NCI-H2196 treated with DMSO at 0.1 percent for 48 hours (cell line): ENCODE data around the gene ATP10A.

Experiments
- DNase-seq: peaks from one replicate; lab custom pipeline; 2025; ENCODE audit not compliant: unreplicated experiment; lab: John Stamatoyannopoulos, UW

ATP10A gene

GRCh38 chr15:25727116-25727515 lies 136.0 kb downstream of the ATP10A start:
- DNase-seq = no peak

GRCh38 chr15:25725758-25726157 lies 137.4 kb downstream of the ATP10A start:
- no peak for DNase-seq

GRCh38 chr15:25724899-25725298 lies 138.2 kb downstream of the ATP10A start:
- no peak for DNase-seq

DNA sequence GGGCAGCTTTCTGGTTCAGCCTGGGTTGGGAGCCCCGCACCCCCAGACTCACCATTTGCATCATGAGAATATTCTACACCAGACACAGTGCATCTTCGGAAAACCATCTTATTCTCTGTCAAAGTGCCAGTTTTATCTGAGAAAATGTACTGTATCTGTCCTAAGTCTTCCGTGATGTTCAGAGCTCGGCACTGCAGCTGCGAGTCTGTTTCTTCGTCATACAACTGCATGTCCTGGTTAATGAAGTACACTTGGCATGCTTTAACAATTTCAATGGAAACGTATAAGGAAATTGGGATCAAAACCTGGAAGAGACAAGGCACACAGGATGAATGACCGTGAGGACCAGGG lies 141.5 kb downstream of the ATP10A start:
- no peak for DNase-seq

DNA sequence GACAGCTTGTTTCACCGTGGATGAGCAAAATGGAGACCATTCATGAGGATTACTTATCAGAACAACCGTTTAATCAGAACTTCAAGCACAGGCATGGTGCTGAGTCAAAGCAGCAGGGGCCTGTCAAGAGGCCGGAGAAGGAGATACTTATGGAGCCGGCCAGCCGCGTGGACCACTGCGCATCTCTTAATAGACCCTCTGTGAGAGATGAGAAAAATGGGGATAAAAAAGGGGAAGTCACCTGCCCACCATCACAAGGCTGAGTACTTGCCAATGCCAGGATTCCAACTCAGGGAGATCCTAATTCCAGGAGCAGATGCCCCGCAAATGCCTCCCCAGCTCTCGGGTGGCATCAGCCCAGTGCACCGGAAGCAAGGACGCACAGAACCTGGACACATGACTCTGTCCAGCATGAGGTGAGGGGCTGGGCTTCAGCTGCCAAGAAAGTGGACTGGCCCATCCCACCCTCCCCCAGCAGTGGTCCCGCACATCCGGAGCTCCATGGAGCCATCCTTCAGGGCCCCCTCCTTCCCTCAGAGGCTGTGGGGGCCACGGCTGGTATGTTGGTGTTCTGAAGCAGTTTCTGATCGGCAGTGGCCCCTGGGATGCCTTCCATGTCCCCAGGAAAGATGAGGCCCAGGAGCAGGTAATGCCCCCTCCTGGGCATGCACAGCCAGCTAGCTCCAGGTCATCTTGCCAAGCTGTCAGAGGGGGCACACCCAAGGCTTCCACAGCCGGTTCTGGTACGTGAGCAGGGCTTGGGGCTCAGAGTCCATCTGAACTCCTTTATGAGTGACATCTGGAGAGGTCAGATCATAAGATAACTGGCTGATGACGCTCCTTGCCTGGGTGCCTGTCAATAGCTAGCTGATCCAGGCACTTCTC lies 143.8 kb downstream of the ATP10A start:
- DNase-seq = no peak

- DNase-seq = no peak
Measured at GRCh38 chr15:25718597-25718996, 144.5 kb downstream of the ATP10A start.

- DNase-seq = no peak
Measured at GRCh38 chr15:25718169-25718536, 145.0 kb downstream of the ATP10A start.

GRCh38 chr15:25717457-25718168 lies 145.5 kb downstream of the ATP10A start:
- DNase-seq = no peak

DNA sequence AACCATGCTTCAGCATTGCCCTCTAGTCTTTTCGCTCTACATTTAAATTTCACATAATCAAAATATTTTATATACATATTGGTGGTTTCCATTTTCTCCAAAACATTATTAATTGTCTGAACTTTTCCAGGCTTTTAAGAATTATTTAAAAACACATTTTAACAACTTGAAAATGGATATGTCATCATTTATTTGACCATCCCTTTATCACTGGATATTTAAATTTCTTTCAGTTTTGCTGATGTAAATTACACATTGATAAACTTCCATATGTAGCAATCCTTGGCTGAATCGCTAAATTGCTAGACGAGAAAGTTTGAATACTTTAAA lies 146.0 kb downstream of the ATP10A start:
- no peak for DNase-seq

DNA sequence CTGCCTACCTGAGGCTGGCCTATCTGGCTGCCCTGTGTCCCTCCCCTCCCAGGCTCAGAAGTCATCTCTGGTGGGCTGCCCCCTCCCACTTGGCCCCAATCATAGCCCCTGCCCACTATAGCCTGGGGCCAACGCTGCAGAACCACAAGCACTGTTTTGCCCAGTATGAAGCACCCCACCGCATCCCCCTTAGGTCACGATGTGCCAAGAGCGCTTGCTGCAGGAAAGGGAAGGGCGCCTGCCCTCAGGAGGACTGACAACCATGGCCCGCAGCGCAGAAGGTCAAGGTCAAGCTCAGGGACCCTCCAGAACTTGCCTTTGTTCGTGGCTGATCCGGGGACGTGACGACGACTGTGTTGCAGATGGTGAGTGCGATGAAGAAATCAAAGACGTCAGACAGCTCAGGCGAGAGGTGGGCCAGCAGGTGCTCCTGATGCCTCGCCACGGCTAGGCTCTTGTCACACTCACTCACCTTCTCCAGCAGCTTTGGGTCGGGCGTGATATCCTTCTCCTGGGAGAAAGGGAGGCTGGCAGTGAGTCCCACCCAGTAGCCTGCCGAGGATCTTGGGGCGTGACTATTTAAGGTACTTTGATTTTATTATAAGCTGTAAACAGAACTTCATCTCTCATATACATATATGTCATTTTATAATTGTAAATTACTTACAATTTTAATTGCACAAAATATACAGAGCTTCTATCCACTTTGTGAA lies 146.6 kb downstream of the ATP10A start:
- no peak for DNase-seq

GRCh38 chr15:25715536-25716413 lies 147.4 kb downstream of the ATP10A start:
- DNase-seq = no peak

- DNase-seq = no peak
Measured at GRCh38 chr15:25714538-25714840, 148.6 kb downstream of the ATP10A start.

- DNase-seq = no peak
Measured at GRCh38 chr15:25713736-25714537, 149.2 kb downstream of the ATP10A start.

- no peak for DNase-seq
Measured at GRCh38 chr15:25712961-25713355, 150.2 kb downstream of the ATP10A start.

DNA sequence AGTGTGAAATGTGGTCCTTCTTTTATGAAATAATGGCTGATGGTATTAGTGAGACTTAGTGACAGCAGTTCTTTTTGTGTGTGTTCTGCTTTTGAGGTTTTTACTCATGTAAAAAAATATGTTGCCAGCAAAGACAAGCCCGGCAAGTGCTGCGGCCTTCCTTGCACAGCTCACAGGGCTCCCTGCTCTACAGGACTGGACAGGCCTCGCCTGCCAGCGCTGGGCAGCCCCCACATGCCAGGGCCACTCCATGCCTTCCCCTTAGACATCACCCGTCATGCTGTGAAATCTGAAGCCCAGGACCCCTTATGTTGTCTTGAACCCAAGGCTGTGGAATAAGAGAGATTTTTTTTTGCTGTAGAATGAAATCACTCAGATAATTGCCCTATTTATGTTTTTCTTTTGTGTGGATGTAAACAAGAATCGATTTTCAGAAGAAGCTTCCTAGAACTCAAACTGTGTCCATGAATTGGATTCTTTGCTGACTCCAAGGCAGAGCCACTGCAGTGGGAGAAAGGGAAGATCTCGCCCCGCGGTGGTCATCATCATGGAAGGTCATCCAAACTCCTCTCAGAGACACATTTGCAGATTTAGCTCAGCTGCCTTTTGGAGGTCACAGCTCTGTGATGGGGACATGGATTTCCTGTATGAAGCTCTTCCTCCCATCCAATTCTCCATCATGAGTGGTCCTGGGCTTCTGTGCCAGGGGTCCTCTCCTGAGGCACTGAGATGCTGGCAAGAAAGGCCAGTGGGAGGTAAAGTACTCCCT lies 150.8 kb downstream of the ATP10A start:
- no peak for DNase-seq

DNA sequence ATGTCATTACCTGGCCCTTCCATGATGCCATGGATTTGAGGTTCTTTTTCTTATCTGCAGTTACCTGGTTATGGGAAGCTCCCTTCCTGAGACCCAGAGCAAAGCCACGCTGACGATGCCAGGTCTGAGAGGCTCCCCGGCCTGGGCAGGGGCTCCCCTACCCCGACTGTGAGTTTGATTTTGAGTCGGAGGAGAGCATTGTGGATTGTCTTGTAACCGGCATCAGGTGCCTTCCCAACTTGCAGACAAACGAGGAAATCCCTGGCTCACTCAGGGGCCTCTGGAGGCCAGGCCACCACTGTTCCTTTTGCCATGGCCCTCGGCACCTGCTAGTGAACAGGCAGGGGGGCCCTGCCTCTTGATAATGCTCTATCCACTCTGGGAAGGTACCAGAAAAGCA lies 151.4 kb downstream of the ATP10A start:
- no peak for DNase-seq

- no peak for DNase-seq
Measured at GRCh38 chr15:25711164-25711563, 152.0 kb downstream of the ATP10A start.

DNA sequence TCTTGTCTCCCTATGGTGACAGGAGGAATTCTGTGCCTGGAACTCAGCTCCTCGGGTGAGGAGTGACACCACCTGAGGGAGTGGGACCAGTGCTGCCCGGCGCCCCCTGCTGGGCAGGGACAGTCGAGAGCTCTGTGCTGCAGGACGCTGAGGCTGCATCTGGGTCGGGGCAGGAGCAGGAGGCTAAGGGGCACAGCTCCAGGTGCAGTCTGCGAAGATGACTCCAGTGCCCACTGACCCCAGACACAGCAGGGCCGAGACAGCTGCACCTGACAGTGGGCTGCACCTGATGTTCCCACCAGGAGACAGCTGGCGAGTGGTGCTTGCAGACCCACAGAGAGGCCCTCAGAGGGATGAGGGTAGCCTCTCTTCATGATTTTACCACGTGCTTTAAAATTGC lies 152.9 kb downstream of the ATP10A start:
- DNase-seq = no peak

GRCh38 chr15:25709437-25710159 lies 153.5 kb downstream of the ATP10A start:
- DNase-seq = no peak
